Measurements from ENCODE around the gene STAC3.

STAC3 gene

DNA sequence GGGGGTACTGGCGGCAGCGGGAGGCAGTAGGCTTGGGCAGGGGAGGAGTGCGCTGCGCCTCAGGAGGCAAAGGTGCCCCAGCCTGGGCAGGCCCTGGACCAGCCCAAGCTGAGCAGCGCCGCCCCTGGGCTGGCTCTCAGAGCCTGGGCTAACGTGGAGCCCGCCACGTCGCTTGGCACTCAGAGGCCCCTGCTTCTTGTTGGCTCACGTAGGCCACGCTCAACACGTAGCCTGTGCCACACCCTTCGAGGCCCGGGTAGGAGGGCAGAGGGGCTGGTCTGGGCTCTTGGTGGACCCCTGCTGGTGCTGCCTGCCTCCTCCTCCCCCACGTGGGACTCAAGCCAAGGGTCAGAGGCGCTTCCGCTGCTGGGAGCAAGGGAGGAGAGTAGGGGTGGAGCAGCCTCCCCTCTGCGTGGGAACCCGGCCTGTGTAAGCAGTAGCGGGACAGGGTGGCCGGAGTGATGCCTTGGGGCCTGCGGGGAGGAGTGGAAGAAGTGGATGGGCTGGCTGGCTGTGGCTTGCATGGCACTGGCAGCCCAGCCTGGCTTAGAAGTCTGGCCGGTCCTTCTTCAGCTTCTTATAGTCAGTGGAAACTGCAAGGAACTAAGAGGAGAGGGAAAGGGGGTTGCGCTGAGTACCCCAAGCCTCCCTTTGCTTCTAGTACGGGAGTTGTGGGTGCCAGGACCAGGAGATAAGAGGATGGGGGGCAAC, 15.8 kb downstream of the STAC3 start:
- DNase-seq = no peak

DNA sequence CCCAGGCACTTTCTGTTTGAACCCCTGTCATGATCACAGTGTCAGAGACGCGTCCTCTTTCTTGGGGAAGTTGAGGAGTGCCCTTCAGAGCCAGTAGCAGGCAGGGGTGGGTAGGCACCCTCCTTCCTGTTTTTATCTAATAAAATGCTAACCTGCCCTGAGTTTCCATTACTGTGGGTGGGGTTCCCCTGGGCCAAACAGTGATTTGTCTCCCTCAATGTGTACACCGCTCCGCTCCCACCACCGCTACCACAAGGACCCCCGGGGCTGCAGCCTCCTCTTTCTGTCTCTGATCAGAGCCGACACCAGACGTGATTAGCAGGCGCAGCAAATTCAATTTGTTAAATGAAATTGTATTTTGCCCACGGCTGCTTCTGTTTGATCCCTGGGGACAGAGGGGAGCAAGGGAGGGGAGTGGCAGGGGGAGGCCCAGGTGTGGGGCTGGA, 16.4 kb downstream of the STAC3 start:
- no peak for DNase-seq

DNA sequence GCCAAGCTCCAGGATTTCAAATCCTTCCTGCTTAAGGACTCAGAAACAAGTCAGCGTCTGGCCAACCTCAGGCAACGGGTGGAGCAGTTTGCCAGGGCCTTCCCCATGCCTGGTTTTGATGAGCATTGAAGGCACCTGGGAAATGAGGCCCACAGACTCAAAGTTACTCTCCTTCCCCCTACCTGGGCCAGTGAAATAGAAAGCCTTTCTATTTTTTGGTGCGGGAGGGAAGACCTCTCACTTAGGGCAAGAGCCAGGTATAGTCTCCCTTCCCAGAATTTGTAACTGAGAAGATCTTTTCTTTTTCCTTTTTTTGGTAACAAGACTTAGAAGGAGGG, 16.8 kb downstream of the STAC3 start:
- DNase-seq = no peak

DNA sequence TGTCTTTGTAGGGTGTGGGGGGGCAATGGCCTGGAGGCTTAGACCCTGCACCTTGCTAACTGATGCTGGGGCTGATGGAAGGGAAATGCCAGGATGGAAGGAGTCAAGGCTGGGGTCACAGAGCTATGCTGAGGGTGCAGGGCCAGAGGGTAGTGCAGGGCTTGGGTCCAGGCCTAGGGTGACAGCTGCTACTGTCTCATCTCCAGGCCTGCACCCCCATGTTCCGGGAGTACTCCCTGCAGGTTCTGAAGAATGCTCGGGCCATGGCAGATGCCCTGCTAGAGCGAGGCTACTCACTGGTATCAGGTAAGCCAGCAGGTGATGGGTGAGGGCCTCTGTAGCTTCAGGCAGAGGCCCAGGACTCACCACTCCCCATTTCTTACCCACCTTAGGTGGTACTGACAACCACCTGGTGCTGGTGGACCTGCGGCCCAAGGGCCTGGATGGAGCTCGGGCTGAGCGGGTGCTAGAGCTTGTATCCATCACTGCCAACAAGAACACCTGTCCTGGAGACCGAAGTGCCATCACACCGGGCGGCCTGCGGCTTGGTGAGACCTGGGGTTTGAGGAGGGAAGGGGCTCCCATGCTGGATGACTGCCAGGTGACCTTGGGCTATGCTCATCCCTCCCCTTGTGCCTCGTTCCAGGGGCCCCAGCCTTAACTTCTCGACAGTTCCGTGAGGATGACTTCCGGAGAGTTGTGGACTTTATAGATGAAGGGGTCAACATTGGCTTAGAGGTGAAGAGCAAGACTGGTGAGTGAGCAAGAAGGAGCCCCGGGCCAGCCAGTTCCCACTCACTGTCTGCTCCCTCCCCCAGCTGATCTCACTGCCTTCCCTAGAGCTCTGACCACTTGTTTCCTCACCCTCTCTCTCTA, 17.4 kb downstream of the STAC3 start:
- DNase-seq = no peak

DNA sequence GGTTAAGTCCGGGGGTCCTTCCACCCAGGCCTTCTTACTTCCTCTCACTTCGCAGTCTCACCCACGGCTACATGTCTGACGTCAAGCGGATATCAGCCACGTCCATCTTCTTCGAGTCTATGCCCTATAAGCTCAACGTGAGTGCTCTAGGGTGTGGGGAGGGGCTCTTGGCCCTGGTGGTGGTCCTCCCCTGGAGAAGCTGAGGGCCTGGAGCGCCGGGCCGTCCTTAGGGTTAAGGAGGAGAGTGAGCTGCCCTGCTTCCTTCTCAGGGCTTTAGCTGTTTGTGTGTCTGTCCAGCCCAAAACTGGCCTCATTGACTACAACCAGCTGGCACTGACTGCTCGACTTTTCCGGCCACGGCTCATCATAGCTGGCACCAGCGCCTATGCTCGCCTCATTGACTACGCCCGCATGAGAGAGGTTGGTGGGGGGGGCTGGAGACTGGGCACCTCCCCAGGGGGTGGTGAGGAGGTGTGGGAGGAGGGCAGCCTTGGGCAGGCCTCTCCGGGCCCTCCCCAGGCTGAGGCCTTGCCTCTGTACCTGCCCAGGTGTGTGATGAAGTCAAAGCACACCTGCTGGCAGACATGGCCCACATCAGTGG, 18.7 kb downstream of the STAC3 start:
- DNase-seq = no peak

DNA sequence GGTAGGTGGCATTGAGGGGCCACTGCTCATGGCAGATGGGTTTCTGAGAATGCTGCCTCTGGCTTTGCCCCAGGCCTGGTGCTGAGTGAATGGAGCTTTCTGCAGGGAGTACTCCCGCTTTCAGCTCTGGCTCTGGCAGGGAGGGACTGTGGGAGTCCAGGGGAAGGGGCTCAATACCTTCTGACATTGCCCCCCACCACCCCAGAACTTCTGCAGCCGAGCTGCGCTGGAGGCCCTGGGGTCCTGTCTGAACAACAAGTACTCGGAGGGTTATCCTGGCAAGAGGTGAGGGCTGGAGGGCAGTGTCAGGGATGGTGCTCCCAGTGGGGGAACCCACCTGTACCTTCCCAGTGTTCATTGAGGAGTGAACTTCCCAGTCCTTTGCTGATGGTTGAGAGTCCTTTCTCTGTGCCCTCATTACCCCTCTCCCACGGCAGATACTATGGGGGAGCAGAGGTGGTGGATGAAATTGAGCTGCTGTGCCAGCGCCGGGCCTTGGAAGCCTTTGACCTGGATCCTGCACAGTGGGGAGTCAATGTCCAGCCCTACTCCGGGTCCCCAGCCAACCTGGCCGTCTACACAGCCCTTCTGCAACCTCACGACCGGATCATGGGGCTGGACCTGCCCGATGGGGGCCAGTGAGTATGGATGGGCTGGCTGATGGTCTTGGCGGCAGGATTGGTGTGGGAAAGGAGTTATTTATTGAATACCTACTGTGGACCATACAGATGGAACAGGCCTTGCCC, 19.5 kb downstream of the STAC3 start:
- no peak for DNase-seq

DNA sequence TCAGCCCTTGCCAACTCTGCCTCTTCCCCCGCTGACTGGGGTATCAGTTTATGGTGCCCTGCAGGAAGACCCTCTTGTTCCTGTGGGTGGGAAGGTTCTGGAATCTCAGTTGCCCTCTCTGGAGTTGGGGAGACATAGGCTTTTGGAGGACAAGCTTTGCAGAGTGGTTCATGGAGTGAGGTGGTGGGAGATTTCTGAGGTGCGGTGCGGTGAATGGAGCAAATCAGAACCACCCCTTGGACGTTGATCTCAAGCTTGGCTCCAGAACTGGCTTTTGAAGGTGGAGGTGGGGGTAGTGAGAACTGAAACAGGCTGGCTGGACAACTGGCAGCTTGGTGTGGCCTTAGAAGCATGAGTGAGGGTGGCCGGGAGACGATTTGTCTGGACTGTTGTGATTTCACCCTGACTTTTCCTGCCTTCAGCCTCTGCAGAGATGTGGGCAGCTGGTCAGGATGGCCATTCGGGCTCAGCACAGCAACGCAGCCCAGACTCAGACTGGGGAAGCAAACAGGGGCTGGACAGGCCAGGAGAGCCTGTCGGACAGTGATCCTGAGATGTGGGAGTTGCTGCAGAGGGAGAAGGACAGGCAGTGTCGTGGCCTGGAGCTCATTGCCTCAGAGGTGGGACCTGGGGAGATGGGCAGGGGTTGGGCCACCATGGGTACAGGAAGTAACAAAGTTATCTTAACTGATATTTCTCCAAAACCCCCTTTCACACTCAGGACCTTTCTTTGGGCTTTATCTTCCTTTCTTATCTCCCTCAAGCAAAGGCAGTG, 20.4 kb downstream of the STAC3 start:
- no peak for DNase-seq

DNA sequence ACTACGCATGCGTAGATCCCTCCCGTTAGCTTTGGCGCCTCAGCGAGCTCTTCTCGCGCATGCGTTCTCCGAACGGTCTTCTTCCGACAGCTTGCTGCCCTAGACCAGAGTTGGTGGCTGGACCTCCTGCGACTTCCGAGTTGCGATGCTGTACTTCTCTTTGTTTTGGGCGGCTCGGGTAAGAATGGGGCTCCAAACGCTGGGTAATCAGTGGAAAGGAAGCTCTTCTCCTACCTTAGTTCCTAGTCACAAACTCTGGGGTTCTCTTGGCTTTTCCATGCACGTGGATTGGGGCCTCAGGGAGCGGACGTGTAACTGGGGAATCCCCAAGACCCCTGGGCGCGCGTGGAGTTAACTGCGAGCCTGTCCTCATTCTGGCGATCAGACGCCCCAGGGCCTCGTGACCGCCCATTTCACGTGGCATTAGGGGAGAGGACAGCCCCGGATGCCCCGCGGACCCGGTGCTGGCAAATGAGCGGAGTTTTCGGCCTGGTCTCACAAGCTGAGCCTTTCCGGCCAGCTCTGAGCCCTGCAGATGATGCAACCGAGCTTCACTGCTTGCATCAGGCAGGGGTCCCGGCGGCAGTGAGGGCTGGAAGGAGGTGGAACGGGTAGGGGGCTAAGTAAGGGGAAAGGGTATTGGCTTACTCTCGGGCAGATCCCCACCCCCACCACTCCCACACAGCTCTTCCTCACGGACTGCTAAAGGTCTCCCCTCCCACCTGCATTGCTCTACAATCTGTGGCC, 21.2 kb downstream of the STAC3 start, which contains the start of gene SHMT2:
TSS of gene SHMT2 (plus strand) at position 78 of the 747 bp plus-strand sequence. CDS start at position 146, 68 bp downstream.
- peak; percentile 91 for DNase-seq

DNA sequence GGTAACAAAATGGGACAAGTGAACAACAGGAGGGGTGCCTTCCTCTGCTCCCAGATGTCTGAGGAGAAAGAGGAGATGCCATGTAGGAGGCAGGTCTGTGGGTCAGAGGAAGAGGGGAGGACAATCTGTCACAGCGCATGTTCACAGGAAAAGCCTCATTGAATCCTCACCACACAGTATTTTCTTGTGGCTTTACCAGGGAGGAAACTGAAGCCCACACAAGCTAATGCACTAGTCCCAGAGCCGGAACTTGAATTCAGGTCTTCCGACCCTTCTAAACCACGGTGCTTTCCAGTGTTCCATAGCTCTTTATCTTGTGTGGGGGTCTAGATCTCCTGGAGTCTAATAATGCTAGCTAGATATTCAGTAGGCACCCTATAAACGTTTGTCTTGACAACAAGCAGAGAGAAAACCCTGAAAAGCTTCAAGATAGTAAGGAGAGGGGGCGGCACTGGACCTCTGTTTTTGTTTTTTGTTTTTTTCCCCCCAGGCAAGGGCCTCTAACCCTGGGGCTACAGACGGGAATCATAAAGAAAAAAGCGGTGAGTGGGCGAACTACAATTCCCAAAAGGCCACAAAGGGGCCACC, 21.8 kb downstream of the STAC3 start:
- peak; percentile 59 for DNase-seq

DNA sequence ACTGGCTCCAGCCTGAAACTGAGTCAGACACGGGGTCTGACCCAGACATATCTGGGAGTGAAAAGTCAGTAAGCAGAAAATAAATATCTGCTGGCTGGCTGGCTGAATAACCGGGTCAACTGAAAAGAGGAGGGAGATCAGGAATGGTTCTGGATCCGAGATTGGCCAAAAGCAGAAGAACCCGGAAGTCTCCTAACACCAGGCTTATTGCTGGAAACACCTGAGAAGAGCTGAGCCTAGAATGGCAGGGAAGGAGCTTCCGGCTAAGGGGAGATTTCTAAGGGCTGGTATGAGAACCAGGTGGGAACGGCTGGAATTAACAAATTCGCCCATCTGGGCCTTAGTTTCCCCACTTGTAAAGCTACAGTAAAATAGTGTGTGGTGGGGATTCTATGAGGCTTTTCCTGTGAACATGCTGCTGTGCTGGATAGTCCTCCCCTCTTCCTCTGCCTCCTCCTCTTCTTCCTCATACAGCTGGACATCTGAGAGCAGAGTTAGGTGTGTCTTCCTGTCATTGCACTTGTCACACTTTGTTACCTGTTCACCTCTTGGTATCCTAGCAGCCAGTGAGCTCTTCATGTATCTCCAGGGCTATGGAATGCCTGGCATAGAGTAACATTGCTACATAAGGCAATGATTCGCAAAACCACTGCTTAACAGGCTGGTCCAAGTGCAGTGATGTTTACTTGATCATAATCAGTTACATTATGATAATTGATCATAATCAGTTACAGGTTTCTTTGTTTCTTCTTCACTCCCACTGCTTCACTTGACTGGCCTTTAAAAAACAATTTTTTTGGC, 23.5 kb downstream of the STAC3 start:
- DNase-seq = no peak

DNA sequence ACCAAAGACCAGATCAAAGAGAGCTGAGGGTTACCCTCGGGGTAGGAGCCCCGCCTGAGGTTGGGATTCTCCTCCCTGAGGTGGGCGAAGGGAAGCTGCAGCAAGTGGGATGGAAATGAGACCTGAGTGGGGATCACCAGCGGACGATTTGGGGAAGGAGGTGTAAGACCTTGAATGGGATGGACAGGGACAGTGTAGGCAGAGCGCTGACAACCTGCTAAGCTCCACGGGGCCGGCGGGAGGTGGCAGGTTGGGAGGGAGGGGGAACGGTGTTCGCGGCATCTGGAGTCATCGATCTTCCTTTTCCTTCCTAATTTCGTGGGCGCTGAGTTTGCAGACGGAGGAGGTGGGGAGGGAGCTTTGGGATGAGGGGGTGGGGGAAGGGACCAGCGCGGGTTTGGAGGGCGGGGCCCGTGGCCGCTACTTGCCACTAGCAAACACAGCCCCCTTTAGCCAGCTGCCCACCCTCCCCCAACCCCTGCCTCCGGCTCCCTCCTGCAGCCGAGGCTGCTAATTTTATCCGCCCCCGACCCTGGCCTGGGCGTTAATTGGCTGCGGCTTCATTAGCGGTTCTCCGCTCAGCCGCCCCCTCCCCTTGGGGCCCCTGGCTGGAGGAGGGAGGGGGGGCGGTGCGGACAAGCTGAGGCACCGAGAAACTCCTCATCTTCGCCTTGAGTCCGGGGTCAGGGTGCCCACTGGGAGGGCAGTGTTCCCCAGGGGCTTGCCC, 24.2 kb downstream of the STAC3 start:
- no peak for DNase-seq

DNA sequence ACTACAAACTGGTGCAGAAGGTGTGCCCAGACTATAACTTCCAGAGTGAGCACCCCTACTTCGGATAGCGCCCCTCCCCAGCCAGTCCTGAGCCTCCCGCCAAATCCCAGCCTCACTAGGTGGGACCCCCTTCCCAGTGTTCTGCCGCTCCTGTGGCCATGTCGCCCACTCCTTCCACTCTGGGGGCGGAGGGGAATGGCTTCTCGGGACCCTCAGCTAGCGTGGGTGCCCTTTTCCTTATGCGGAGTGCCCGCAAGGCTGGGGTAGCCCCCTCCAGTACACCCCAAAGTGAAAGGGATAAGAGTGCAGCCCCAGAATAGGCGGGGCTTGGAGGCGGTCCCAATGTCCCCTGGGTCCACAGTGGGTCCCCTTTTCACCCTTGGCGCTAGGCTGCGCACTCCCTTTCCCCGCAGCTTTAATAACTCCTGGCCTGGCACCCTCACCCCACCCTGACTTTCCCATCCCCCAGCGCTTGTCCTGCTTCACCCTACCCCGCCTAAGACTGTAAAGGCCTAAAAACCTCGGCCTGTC, 25.2 kb downstream of the STAC3 start:
- no peak for DNase-seq

DNA sequence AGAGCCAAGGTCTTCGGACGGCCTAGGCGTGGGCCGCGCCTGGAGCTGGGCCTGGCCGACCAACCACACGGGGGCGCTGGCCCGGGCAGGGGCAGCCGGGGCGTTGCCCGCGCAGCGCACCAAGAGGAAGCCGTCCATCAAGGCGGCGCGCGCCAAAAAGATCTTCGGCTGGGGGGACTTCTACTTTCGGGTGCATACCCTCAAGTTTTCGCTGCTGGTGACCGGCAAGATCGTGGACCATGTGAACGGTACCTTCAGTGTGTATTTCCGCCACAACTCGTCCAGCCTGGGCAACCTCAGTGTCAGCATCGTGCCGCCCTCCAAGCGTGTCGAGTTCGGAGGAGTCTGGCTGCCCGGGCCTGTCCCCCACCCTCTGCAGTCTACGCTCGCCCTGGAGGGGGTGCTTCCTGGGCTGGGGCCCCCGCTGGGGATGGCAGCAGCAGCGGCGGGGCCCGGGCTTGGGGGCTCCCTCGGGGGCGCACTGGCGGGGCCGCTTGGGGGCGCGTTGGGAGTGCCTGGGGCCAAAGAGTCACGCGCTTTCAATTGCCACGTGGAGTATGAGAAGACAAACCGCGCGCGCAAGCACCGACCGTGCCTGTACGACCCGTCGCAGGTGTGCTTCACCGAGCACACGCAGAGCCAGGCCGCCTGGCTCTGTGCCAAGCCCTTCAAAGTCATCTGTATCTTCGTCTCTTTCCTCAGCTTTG, 25.9 kb downstream of the STAC3 start:
- no peak for DNase-seq

DNA sequence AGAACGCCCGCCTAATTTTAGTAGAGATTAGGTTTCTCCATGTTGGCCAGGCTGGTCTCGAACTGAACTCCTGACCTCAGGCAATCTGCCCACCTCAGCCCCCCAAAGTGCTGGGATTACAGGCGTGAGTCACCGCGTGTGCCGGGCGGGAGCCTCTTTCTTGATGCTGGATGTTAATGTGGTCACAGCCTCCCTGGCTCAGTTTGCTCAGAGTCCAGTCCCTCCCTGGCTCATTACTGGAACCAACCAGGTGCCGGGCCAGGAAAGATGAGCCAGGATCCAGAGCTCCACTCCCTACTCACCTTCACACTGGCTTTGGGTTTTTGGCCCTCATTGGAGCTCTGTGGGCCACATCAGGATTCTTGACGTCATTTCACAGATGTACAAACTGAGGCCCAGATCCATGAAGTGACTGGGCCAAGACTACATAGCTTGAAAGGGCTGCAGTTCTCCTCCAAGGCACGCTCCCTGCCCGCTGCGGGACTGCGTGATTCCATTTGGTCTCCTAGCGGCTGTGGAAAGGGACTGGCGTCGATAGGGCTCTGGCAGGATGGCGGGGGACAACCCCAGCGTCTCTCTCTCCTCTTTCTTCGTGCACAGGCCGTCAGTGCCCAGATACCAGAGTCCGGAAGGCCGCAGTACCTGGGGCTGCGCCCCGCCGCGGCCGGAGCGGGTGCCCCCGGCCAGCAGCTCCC, 26.6 kb downstream of the STAC3 start:
- DNase-seq = no peak

DNA sequence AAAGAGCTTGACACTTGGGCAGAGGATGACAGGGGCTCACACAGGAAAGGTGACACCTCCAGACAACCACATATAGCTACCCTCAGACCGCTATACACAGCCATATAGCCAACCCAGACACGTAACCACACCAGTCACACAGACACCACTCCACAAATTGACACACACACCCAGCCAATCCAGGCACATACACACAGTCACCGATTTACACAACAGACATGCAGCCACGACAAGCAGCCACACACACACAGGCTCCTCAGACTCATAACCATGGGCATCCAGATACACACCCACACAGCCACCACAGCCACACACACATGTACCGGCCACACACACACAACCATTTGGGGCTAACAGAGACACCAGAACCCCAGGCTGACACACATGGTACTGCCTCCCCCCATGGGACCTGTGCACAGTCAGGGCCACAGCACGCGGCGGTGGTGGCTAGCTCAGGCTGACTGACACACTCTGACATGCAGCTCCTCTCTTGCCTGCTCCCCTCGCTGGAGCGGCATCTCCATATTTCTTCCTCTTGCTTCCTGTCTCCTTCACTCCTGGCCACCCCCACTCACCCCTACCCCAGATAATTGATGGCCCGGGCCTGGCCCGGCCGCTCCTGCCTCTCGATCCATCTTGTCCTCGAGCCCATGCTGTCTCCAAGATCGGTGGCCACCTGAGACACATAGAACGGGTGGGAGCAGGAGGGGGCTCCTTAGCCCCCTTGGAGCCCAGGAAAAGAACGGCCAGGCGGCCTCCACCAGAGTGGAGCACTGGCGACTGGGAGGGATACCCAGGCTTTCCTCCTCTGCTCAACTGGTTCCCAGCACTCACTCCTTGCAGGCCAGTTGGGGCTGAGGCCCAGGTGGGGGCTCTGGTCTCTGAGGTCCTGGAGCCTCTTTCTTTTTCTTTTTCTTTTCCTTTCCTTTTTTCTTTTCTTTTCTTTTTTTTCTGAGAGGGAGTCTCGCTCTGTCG, 27.5 kb downstream of the STAC3 start:
- no peak for DNase-seq

DNA sequence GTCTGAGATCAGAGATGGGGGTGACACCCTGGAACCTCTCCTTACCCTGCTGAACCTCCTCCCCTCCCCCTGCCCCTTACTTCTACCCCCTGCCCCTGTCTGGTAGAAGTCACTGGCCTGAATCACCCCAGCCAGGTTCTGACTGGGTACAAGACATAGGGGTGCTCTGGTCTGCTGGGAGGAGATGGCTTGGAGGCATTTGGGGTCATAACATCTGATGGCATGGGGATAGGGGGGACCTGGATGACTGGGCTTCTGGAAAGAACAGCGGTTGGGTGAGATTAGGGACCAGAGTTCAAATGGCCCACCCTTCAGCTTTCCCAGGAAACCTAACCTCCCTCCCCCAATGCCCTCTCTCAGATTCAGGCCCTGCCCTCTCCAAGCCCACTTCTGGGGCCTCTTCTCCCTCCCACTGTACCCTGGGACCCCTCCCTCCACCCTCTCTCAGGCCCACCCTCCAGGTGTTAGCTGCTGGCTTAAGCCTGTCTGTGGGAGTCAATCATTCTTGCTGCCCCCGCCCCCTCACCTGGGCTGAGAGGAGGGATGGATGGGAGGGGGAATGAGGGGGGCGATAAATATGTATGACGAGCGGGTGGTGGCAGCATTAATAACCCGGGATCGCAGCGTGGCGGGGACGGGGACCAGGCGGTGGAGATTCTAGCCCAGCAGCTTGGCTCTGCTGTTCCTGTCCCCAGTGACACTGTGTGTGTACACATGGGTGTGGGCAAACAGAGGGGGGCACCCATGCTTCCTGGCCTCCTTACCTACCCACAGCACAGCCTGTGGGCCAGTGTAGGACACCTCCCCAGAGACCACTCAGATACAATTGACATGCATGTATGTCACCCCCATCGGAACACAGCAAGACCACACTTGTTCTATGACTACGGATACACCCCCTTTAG, 28.4 kb downstream of the STAC3 start:
- no peak for DNase-seq

All from GF-D8 (cell line).